ENCODE data around the gene CTRL. TPM values are rescaled to one million over a fixed set of nuclear protein-coding genes. Genes with fewer than 3 reads are reported as not detected.

The CTRL gene
- total RNA-seq, 2 donors from 2014 or later, result 0.54 to 2.5 TPM

- ATAC-seq (ENCODE audit: insufficient number of reproducible peaks, low FRiP score, low read depth) (no peak), DNase-seq (ENCODE audit: low spot score) (no peak)
- Histone ChIP-seq H3K27me3 (replicated peaks; ENCODE audit: insufficient read depth) (no peaks in the 10 kb centered on the region), H3K4me1 (ENCODE audit: control insufficient read depth in 1 of 2, low read depth in 2 of 2) (peaks cover 0 to 5% of the 10 kb centered on the region in 2 donors), H3K36me3 (peaks cover 24% of the 10 kb centered on the region), H3K9me3 (no peaks in the 10 kb centered on the region), H3K27ac (no peak overlapping the region), H3K4me3 (no peak overlapping the region)
- TF ChIP-seq CTCF (IDR thresholded peaks at IDR 0.05), result no peak
Observed at GRCh38 chr16:67910158-67910557, 21.5 kb downstream of the CTRL start.

- Histone ChIP-seq H3K4me3 (no peak overlapping the region), H3K4me1 (ENCODE audit: control insufficient read depth in 1 of 2, low read depth in 2 of 2) (no peaks in the 10 kb centered on the region), H3K27ac (no peak overlapping the region), H3K36me3 (peaks cover 24% of the 10 kb centered on the region), H3K9me3 (no peaks in the 10 kb centered on the region), H3K27me3 (replicated peaks; ENCODE audit: insufficient read depth) (no peaks in the 10 kb centered on the region)
- TF ChIP-seq CTCF (IDR thresholded peaks at IDR 0.05), result no peak
- DNase-seq (ENCODE audit: low spot score) (no peak), ATAC-seq (ENCODE audit: insufficient number of reproducible peaks, low FRiP score, low read depth) (no peak)
Observed at GRCh38 chr16:67909056-67909742, 22.5 kb downstream of the CTRL start.

GRCh38 chr16:67907397-67908180 is 24.1 kb downstream of the CTRL start:
- TF ChIP-seq CTCF (IDR thresholded peaks at IDR 0.05), result no peak
- no peak for ATAC-seq (ENCODE audit: insufficient number of reproducible peaks, low FRiP score, low read depth)
- Histone ChIP-seq H3K27ac (no peak overlapping the region), H3K4me1 (ENCODE audit: control insufficient read depth in 1 of 2, low read depth in 2 of 2) (no peaks in the 10 kb centered on the region), H3K36me3 (peaks cover 31% of the 10 kb centered on the region), H3K27me3 (replicated peaks; ENCODE audit: insufficient read depth) (no peaks in the 10 kb centered on the region), H3K4me3 (no peak overlapping the region), H3K9me3 (no peaks in the 10 kb centered on the region)
- DNase-seq (ENCODE audit: low spot score), result no peak

GRCh38 chr16:67902831-67903230 is 28.8 kb downstream of the CTRL start:
- no peak for TF ChIP-seq CTCF (IDR thresholded peaks at IDR 0.05)
- H3K36me3 ChIP-seq, result peaks cover 7% of the 10 kb centered on the region
- no peak for DNase-seq (ENCODE audit: low spot score)
- no peaks in the 10 kb centered on the region for H3K9me3 ChIP-seq
- no peak overlapping the region for H3K4me3 ChIP-seq
- ATAC-seq (ENCODE audit: insufficient number of reproducible peaks, low FRiP score, low read depth), result no peak
- peaks cover 3 to 4% of the 10 kb centered on the region in 2 donors for H3K4me1 ChIP-seq (ENCODE audit: control insufficient read depth in 1 of 2, low read depth in 2 of 2)
- no peaks in the 10 kb centered on the region for H3K27me3 ChIP-seq (replicated peaks; ENCODE audit: insufficient read depth)
- H3K27ac ChIP-seq, result no peak overlapping the region

GRCh38 chr16:67901734-67902133 is 29.9 kb downstream of the CTRL start:
- H3K9me3 ChIP-seq, result no peaks in the 10 kb centered on the region
- H3K27ac ChIP-seq, result no peak overlapping the region
- H3K4me3 ChIP-seq, result no peak overlapping the region
- H3K36me3 ChIP-seq, result peaks cover 7% of the 10 kb centered on the region
- DNase-seq (ENCODE audit: low spot score) (no peak), ATAC-seq (ENCODE audit: insufficient number of reproducible peaks, low FRiP score, low read depth) (no peak)
- no peaks in the 10 kb centered on the region for H3K27me3 ChIP-seq (replicated peaks; ENCODE audit: insufficient read depth)
- no peak for TF ChIP-seq CTCF (IDR thresholded peaks at IDR 0.05)
- H3K4me1 ChIP-seq (ENCODE audit: control insufficient read depth in 1 of 2, low read depth in 2 of 2), result peaks cover 10 to 11% of the 10 kb centered on the region in 2 donors

All from thoracic aorta (tissue), 2 donors.